Esophagus squamous epithelium (tissue), 5 donors: ENCODE measurements around the gene CTIF. TPM values are rescaled to one million over a fixed set of nuclear protein-coding genes. Genes with fewer than 3 reads are reported as not detected.

Experiments
- DNase-seq: peaks from one replicate; lab custom pipeline; 2025; lab: John Stamatoyannopoulos, UW
- H3K27ac ChIP-seq, 4 donors: fragments of 200-600 bp; sonication (generic); one replicate each; pipeline ENCODE4 v1.5.1; 2016 to 2019; ENCODE audit warnings: mild to moderate bottlenecking in 1 of 4
- H3K27me3 ChIP-seq, 4 donors: fragments of 200-600 bp; sonication (generic); 1 replicate in 3 of 4; 2 replicates in 1 of 4; pipeline versions ENCODE4 v1.5.1 to v1.6.0; 2017 to 2021; ENCODE audit warnings: antibody characterized with exemption in 1 of 4
- H3K36me3 ChIP-seq, 3 donors: fragments of 200-600 bp; sonication (generic); one replicate each; pipeline ENCODE4 v1.5.1; 2016 to 2019
- H3K4me1 ChIP-seq, 3 donors: fragments of 200-600 bp; sonication (generic); one replicate each; pipeline ENCODE4 v1.5.1; 2017 to 2019
- H3K4me3 ChIP-seq, 4 donors: fragments of 200-600 bp; sonication (generic); 1 replicate in 3 of 4; 2 replicates in 1 of 4; pipeline ENCODE4 v1.5.1; 2016 to 2019; ENCODE audit warnings: mild to moderate bottlenecking in 2 of 4, moderate library complexity in 1 of 4
- H3K9me3 ChIP-seq, 3 donors: fragments of 200-600 bp; sonication (generic); one replicate each; pipeline ENCODE4 v1.5.1; 2016 to 2019
- CTCF ChIP-seq, 6 experiments: fragments of 450-650 bp in 4 of 6; fragments of 200-600 bp in 2 of 6; sonication (generic) in 2 of 6; IDR thresholded peaks; one replicate each; pipeline ENCODE4 v1.5.1; 2016 to 2019; ENCODE audit warnings: antibody characterized with exemption in 6 of 6, mild to moderate bottlenecking in 4 of 6, moderate library complexity in 4 of 6
- POLR2A ChIP-seq, 4 donors: fragments of 450-650 bp; IDR thresholded peaks; one replicate each; pipeline ENCODE4 v1.6.1; 2017; ENCODE audit warnings: antibody characterized with exemption in 4 of 4, mild to moderate bottlenecking in 4 of 4, moderate library complexity in 3 of 4
- WGBS, 2 donors: methylation state at CpG; one replicate each; pipeline ENCODE4 v1.1.5; 2018; 5-methylcytosine and 5-hydroxymethylcytosine counted together
- intact Hi-C: fragments of 100-400 bp; cut with DNase I; formaldehyde crosslinking; loops from one replicate; pipeline ENCODE4 v1.15.0; 2022
- total RNA-seq, 4 donors: library from RNA; depleted of rRNA; stranded (reverse); fragments of >200 nt; gene quantifications; one replicate each; pipeline ENCODE4 v1.1.0, GENCODE V29; 2016
- donor health status: DM: yes; HTN: yes; CAD: no.

The CTIF gene
- total RNA-seq, result 10 to 100 TPM in 2 of 4 donors, 1 to 10 TPM in 2; 4.7 to 24.2 (median 10.2) TPM

GRCh38 chr18:48538531-48539405, at the start of gene CTIF:
TSS of gene CTIF (plus strand) at chr18:48539031. CDS start at chr18:48619566, 80,535 bp downstream.
- WGBS, 2 donors, result 4 to 8% methylated on average over 21 to 31 of the region's 54 CpGs
- DNase-seq, result peak; percentile 69
- H3K27me3 ChIP-seq, result no peaks in the 10 kb centered on the region
- no peaks in the 10 kb centered on the region for H3K9me3 ChIP-seq
- intact Hi-C loops, result no loop called here
- TF ChIP-seq POLR2A (IDR thresholded peaks at IDR 0.05) (peak in 2 of 4 donors; percentile 28 to 29), CTCF (IDR thresholded peaks at IDR 0.05) (no peak)
- H3K4me3 ChIP-seq, result peak within 1 kb of the TSS; percentile 68 to 87 (median 78)
- H3K27ac ChIP-seq, result peak within 1 kb of the TSS; percentile 88 to 96 (median 95)
- H3K4me1 ChIP-seq, result peaks cover 7 to 49% (median 7%) of the 10 kb centered on the region in 3 donors
- no peaks in the 10 kb centered on the region for H3K36me3 ChIP-seq

GRCh38 chr18:48490641-48491293, 48.1 kb upstream of the CTIF start:
- peaks cover 0 to 14% (median 4%) of the 10 kb centered on the region in 3 donors for H3K4me1 ChIP-seq
- no peak for TF ChIP-seq POLR2A (IDR thresholded peaks at IDR 0.05)
- no peak for TF ChIP-seq CTCF (IDR thresholded peaks at IDR 0.05)
- H3K27ac ChIP-seq, result no peak overlapping the region
- intact Hi-C loops, result no loop called here
- no peak overlapping the region for H3K4me3 ChIP-seq
- H3K27me3 ChIP-seq, result peaks cover 0 to 5% (median 0%) of the 10 kb centered on the region in 4 donors
- H3K9me3 ChIP-seq, result no peaks in the 10 kb centered on the region
- 62 to 88% methylated on average over 2 of the region's 2 CpGs for WGBS, 2 donors
- no peak for DNase-seq
- H3K36me3 ChIP-seq, result no peaks in the 10 kb centered on the region

- H3K4me3 ChIP-seq, result no peak overlapping the region
- no peak for DNase-seq
- intact Hi-C loops, result no loop called here
- TF ChIP-seq POLR2A (IDR thresholded peaks at IDR 0.05) (no peak), CTCF (IDR thresholded peaks at IDR 0.05) (no peak)
- H3K27me3 ChIP-seq, result peaks cover 0 to 6% (median 0%) of the 10 kb centered on the region in 4 donors
- peaks cover 0 to 14% (median 4%) of the 10 kb centered on the region in 3 donors for H3K4me1 ChIP-seq
- H3K36me3 ChIP-seq, result no peaks in the 10 kb centered on the region
- WGBS, 2 donors, result 63 to 89% methylated on average over 6 to 8 of the region's 8 CpGs
- H3K9me3 ChIP-seq, result no peaks in the 10 kb centered on the region
- no peak overlapping the region for H3K27ac ChIP-seq
Observed at GRCh38 chr18:48492880-48493279, 46.0 kb upstream of the CTIF start.

- H3K36me3 ChIP-seq, result no peaks in the 10 kb centered on the region
- WGBS, 2 donors, result 28 to 35% methylated on average over 2 of the region's 2 CpGs
- H3K27ac ChIP-seq, result no peak overlapping the region
- intact Hi-C loops, result no loop called here
- H3K4me1 ChIP-seq, result peaks cover 0 to 14% (median 4%) of the 10 kb centered on the region in 3 donors
- DNase-seq, result no peak
- no peak for TF ChIP-seq POLR2A (IDR thresholded peaks at IDR 0.05)
- no peak for TF ChIP-seq CTCF (IDR thresholded peaks at IDR 0.05)
- peaks cover 0 to 6% (median 0%) of the 10 kb centered on the region in 4 donors for H3K27me3 ChIP-seq
- no peak overlapping the region for H3K4me3 ChIP-seq
- no peaks in the 10 kb centered on the region for H3K9me3 ChIP-seq
Observed at GRCh38 chr18:48493434-48494230, 45.2 kb upstream of the CTIF start.
